HL-60/S4 (cell line): Measurements from ENCODE around the gene SLC9A3.

Experiments used
- in situ Hi-C: fragments of 300-500 bp; cut with MboI; formaldehyde crosslinking; loops from 2 replicates; pipeline ENCODE4 v1.14.3; 2022; ENCODE audit warnings: low sequenced_read_pairs

The SLC9A3 gene

GRCh38 chr5:464843-465590, 59.2 kb downstream of the SLC9A3 start:
- in situ Hi-C loops: no loop called here

GRCh38 chr5:464446-464842, 59.8 kb downstream of the SLC9A3 start:
- in situ Hi-C loops: no loop called here

- in situ Hi-C loops: no loop called here
Measured at GRCh38 chr5:463952-464351, 60.3 kb downstream of the SLC9A3 start.

GRCh38 chr5:463301-463700, 60.9 kb downstream of the SLC9A3 start:
- in situ Hi-C loops: no loop called here

GRCh38 chr5:462051-462481, 62.2 kb downstream of the SLC9A3 start:
- in situ Hi-C loops: no loop called here

- in situ Hi-C loops: no loop called here
Measured at GRCh38 chr5:460273-460625, 64.0 kb downstream of the SLC9A3 start.

GRCh38 chr5:459562-460272, 64.5 kb downstream of the SLC9A3 start:
- in situ Hi-C loops: no loop called here

- in situ Hi-C loops: no loop called here
Measured at GRCh38 chr5:458547-459353, 65.5 kb downstream of the SLC9A3 start.

GRCh38 chr5:457195-457961, 66.9 kb downstream of the SLC9A3 start:
- in situ Hi-C loops: no loop called here

GRCh38 chr5:456351-457194, 67.7 kb downstream of the SLC9A3 start:
- in situ Hi-C loops: no loop called here

GRCh38 chr5:455806-456205, 68.4 kb downstream of the SLC9A3 start:
- in situ Hi-C loops: no loop called here

- in situ Hi-C loops: no loop called here
Measured at GRCh38 chr5:454936-455335, 69.3 kb downstream of the SLC9A3 start.

GRCh38 chr5:453725-454481, 70.3 kb downstream of the SLC9A3 start:
- in situ Hi-C loops: no loop called here

- in situ Hi-C loops: no loop called here
Measured at GRCh38 chr5:452978-453710, 71.1 kb downstream of the SLC9A3 start.

- in situ Hi-C loops: no loop called here
Measured at GRCh38 chr5:451587-452458, 72.4 kb downstream of the SLC9A3 start.

- in situ Hi-C loops: no loop called here
Measured at GRCh38 chr5:449151-449550, 75.1 kb downstream of the SLC9A3 start.

GRCh38 chr5:448766-449090, 75.5 kb downstream of the SLC9A3 start:
- in situ Hi-C loops: no loop called here
